ENCODE data around the gene TNS3.
"Not testable (repeated sequence)": the region's sequence is repeated elsewhere in the genome, so short reads cannot be mapped to it uniquely, and the experiment has no call there.

The TNS3 gene

GRCh38 chr7:47265621-47266020 is 316.3 kb downstream of the TNS3 start:
- H3K27me3 ChIP-seq (ENCODE audit: insufficient read depth, poor library complexity, severe bottlenecking) = no peaks in the 10 kb centered on the region
- TF ChIP-seq CTCF (IDR thresholded peaks at IDR 0.05; ENCODE audit: insufficient read depth, low read length) (no peak), SPI1 (IDR thresholded peaks at IDR 0.05; ENCODE audit: borderline replicate concordance, low read depth) (no peak), GABPA (IDR thresholded peaks at IDR 0.05; ENCODE audit: low read depth) (no peak), REST (IDR thresholded peaks at IDR 0.05; ENCODE audit: insufficient replicate concordance, low read depth) (no peak), POLR2AphosphoS5 (IDR thresholded peaks at IDR 0.05; ENCODE audit: low read depth) (no peak)
- H3K27ac ChIP-seq (replicated peaks) = no peak overlapping the region
- H3K4me3 ChIP-seq (replicated peaks; ENCODE audit: insufficient read depth, low read length) = no peak overlapping the region
- no peak for DNase-seq (ENCODE audit: low read depth in 1 of 2, low spot score in 1 of 2)

GRCh38 chr7:47264021-47264651 is 317.8 kb downstream of the TNS3 start:
- no peak for DNase-seq (ENCODE audit: low read depth in 1 of 2, low spot score in 1 of 2)
- no peaks in the 10 kb centered on the region for H3K27me3 ChIP-seq (ENCODE audit: insufficient read depth, poor library complexity, severe bottlenecking)
- TF ChIP-seq SPI1 (IDR thresholded peaks at IDR 0.05; ENCODE audit: borderline replicate concordance, low read depth) = no peak
- no peak for TF ChIP-seq REST (IDR thresholded peaks at IDR 0.05; ENCODE audit: insufficient replicate concordance, low read depth)
- TF ChIP-seq POLR2AphosphoS5 (IDR thresholded peaks at IDR 0.05; ENCODE audit: low read depth) = no peak
- TF ChIP-seq CTCF (IDR thresholded peaks at IDR 0.05; ENCODE audit: insufficient read depth, low read length) = no peak
- TF ChIP-seq GABPA (IDR thresholded peaks at IDR 0.05; ENCODE audit: low read depth) = no peak
- H3K27ac ChIP-seq (replicated peaks) = no peak overlapping the region
- H3K4me3 ChIP-seq (replicated peaks; ENCODE audit: insufficient read depth, low read length) = no peak overlapping the region

GRCh38 chr7:47262881-47263280 is 319.0 kb downstream of the TNS3 start:
- Histone ChIP-seq H3K27ac (replicated peaks) (no peak overlapping the region), H3K27me3 (ENCODE audit: insufficient read depth, poor library complexity, severe bottlenecking) (no peaks in the 10 kb centered on the region), H3K4me3 (replicated peaks; ENCODE audit: insufficient read depth, low read length) (no peak overlapping the region)
- DNase-seq (ENCODE audit: low read depth in 1 of 2, low spot score in 1 of 2) = no peak
- TF ChIP-seq CTCF (IDR thresholded peaks at IDR 0.05; ENCODE audit: insufficient read depth, low read length) (no peak), GABPA (IDR thresholded peaks at IDR 0.05; ENCODE audit: low read depth) (no peak), REST (IDR thresholded peaks at IDR 0.05; ENCODE audit: insufficient replicate concordance, low read depth) (no peak), SPI1 (IDR thresholded peaks at IDR 0.05; ENCODE audit: borderline replicate concordance, low read depth) (no peak), POLR2AphosphoS5 (IDR thresholded peaks at IDR 0.05; ENCODE audit: low read depth) (no peak)

- DNase-seq (ENCODE audit: low read depth in 1 of 2, low spot score in 1 of 2); H3K4me3 ChIP-seq (replicated peaks; ENCODE audit: insufficient read depth, low read length); H3K27me3 ChIP-seq (ENCODE audit: insufficient read depth, poor library complexity, severe bottlenecking); H3K27ac ChIP-seq (replicated peaks): not testable (repeated sequence)
These were observed 319.8 kb downstream of the TNS3 start for GRCh38 chr7:47262160-47262559.

Data from HL-60 (cell line).